ENCODE measurements around the gene FADS6.

FADS6 gene

GRCh38 chr17:74892974-74893911 lies at the start of gene FADS6:
TSS of gene FADS6 (minus strand) at chr17:74893633. CDS start at chr17:74893595, 38 bp downstream.
- Mint-ChIP-seq H3K4me3 (peak within 1 kb of the TSS; percentile 55), H3K27ac (no peak within 1 kb of the TSS), H3K9me3 (no peaks in the 10 kb centered on the region), H3K36me3 (ENCODE audit: low read depth) (no peaks in the 10 kb centered on the region), H3K27me3 (ENCODE audit: low read depth) (peaks cover 48% of the 10 kb centered on the region), H3K4me1 (ENCODE audit: low read depth) (peaks cover 2% of the 10 kb centered on the region)
- DNase-seq (ENCODE audit: low spot score): no peak

DNA sequence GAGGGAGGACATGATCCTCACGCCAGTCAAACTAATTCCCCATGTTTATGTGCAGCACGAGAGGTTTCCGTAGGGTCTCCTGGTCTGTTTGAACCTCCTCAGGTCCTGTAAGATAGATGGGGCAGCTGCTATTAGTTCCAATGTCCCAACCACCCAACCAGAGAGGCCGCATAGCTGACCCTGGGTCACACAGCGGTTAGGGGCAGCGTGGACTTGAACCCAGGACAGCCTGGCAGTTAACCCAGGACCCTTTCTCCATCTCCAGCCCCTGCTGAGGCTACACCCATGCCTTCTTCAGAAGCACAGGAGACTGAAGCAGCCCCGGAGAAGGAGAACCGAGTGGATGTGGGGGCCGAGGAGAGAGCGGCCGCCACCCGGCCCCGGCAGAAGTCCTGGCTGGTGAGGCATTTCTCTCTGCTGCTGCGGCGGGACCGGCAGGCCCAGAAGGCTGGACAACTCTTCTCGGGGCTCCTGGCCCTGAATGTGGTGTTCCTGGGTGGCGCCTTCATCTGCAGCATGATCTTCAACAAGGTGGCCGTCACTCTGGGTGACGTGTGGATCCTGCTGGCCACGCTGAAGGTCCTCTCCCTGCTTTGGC lies 47.8 kb upstream of the FADS6 start:
- no peak overlapping the region for H3K4me3 Mint-ChIP-seq
- H3K9me3 Mint-ChIP-seq: no peaks in the 10 kb centered on the region
- H3K36me3 Mint-ChIP-seq (ENCODE audit: low read depth): no peaks in the 10 kb centered on the region
- peaks cover 37% of the 10 kb centered on the region for H3K27me3 Mint-ChIP-seq (ENCODE audit: low read depth)
- H3K27ac Mint-ChIP-seq: no peak overlapping the region
- peaks cover 1% of the 10 kb centered on the region for H3K4me1 Mint-ChIP-seq (ENCODE audit: low read depth)
- DNase-seq (ENCODE audit: low spot score): no peak

DNA sequence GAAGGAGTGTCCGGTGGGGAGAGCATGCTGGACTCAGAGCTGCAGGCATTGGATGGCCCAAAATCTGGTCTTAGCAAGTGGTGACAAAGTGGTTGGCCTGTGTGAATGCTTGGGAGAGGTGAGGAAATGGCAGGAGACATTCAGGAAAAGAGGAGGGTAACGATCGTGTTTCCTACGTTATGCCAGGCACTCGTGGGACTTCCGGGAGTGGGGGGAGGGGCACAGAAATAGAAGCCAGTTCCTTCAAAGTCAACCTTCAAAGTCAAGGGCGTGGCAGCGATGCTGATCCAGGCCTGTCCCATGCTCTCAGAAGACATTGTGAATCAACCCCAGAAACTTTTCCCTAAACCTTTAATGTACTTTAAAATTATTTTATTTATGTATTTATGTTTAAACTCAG lies 46.1 kb upstream of the FADS6 start:
- H3K27ac Mint-ChIP-seq: no peak overlapping the region
- DNase-seq (ENCODE audit: low spot score): no peak
- H3K4me1 Mint-ChIP-seq (ENCODE audit: low read depth): peaks cover 1% of the 10 kb centered on the region
- H3K4me3 Mint-ChIP-seq: no peak overlapping the region
- H3K9me3 Mint-ChIP-seq: no peaks in the 10 kb centered on the region
- no peaks in the 10 kb centered on the region for H3K36me3 Mint-ChIP-seq (ENCODE audit: low read depth)
- H3K27me3 Mint-ChIP-seq (ENCODE audit: low read depth): peaks cover 38% of the 10 kb centered on the region

DNA sequence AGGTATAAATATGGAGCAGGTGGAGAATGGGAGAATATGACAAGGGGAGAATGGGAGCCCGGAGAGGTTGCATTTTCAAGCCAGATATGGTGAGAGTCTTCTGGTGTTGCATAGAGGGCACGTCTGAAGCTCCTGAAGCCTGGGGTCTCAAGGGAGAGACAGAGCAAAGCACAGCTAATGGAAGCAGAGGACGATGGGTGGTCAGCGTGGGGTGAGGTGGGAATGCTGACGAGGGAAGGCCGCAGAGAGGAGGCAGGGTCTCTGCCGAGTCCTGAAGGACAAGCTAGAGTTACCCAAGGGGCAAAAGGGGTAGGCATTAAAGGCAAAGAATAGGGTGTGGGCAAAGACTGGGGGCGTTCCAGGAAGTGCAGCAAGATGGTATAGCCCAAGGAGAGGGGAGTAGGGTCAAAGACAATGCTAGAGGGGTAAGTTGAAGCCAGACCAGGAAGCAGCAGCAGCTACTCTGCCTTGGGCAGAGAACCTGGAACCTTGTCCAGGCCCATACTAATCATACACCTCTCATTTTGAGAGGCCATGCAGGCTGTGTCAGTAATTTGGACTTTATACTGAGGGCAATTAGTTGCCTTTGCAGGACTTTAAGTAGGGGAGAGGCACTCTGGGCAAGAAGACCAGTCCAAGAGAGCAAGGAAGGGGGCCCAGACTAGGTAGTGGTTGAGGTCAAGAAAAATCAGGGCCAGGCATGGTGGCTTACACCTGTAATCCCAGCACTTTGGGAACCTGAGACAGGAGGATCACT lies 44.9 kb upstream of the FADS6 start:
- no peaks in the 10 kb centered on the region for H3K9me3 Mint-ChIP-seq
- H3K27ac Mint-ChIP-seq: no peak overlapping the region
- no peak for DNase-seq (ENCODE audit: low spot score)
- no peaks in the 10 kb centered on the region for H3K36me3 Mint-ChIP-seq (ENCODE audit: low read depth)
- H3K4me3 Mint-ChIP-seq: no peak overlapping the region
- peaks cover 44% of the 10 kb centered on the region for H3K27me3 Mint-ChIP-seq (ENCODE audit: low read depth)
- peaks cover 1% of the 10 kb centered on the region for H3K4me1 Mint-ChIP-seq (ENCODE audit: low read depth)

GRCh38 chr17:74937064-74938051 lies 43.9 kb upstream of the FADS6 start:
- Mint-ChIP-seq H3K4me3 (no peak overlapping the region), H3K36me3 (ENCODE audit: low read depth) (no peaks in the 10 kb centered on the region), H3K27ac (no peak overlapping the region), H3K27me3 (ENCODE audit: low read depth) (peaks cover 54% of the 10 kb centered on the region), H3K9me3 (no peaks in the 10 kb centered on the region), H3K4me1 (ENCODE audit: low read depth) (peaks cover 1% of the 10 kb centered on the region)
- no peak for DNase-seq (ENCODE audit: low spot score)

DNA sequence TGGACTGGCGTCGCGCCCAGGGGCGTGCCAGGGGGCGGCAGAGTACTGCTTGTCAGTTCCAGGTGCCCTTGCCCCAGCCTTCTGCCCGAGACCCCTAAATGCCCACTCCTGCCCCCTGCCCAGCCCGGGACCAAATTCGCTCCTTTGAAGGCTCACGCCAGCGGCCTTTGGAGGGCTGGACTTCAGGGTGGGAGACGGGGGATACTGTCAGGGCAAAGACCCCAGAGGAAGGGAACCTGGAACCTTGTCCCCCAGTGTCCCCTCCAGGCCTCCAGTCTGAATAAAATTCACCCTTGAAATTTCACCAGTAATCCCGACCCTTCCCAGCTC lies 43.0 kb upstream of the FADS6 start:
- peaks cover 62% of the 10 kb centered on the region for H3K27me3 Mint-ChIP-seq (ENCODE audit: low read depth)
- no peak overlapping the region for H3K4me3 Mint-ChIP-seq
- no peaks in the 10 kb centered on the region for H3K36me3 Mint-ChIP-seq (ENCODE audit: low read depth)
- peaks cover 1% of the 10 kb centered on the region for H3K4me1 Mint-ChIP-seq (ENCODE audit: low read depth)
- no peaks in the 10 kb centered on the region for H3K9me3 Mint-ChIP-seq
- no peak overlapping the region for H3K27ac Mint-ChIP-seq
- no peak for DNase-seq (ENCODE audit: low spot score)

- Mint-ChIP-seq H3K4me3 (no peak within 1 kb of the TSS), H3K9me3 (no peaks in the 10 kb centered on the region), H3K36me3 (ENCODE audit: low read depth) (no peaks in the 10 kb centered on the region)
These were observed 42.4 kb upstream of the FADS6 start, which contains the start of gene OTOP3 for GRCh38 chr17:74935585-74936469. TSS of gene OTOP3 (plus strand) at chr17:74935898. CDS start at chr17:74935922, 24 bp downstream.

DNA sequence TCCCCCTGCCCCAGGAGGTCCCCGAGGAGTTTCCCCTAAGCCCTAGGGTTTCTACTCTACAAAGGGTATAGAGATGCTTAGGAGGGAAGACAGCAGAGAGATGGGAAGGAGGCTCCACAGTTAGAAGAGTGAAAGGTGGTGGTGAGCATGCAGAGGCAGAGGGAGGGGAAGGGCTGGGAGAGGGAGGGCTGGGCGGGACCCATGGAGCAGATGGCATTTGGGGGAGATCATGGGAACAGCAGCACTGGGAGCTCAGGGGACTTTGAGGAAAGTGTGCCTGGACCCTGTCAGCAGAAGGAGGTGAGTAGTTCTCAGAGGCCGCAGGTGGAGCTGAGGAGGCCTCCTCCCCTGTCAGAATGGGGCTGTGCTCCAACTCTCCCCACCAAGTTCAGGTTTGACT lies 41.6 kb upstream of the FADS6 start:
- Mint-ChIP-seq H3K9me3 (no peaks in the 10 kb centered on the region), H3K4me3 (no peak overlapping the region), H3K27me3 (ENCODE audit: low read depth) (peaks cover 68% of the 10 kb centered on the region), H3K27ac (no peak overlapping the region), H3K4me1 (ENCODE audit: low read depth) (peaks cover 4% of the 10 kb centered on the region), H3K36me3 (ENCODE audit: low read depth) (no peaks in the 10 kb centered on the region)
- no peak for DNase-seq (ENCODE audit: low spot score)

More at GRCh38 chr17:74935585-74936469, 42.4 kb upstream of the FADS6 start, which contains the start of gene OTOP3:
- Mint-ChIP-seq H3K4me1 (ENCODE audit: low read depth) (peaks cover 4% of the 10 kb centered on the region), H3K27ac (no peak within 1 kb of the TSS), H3K27me3 (ENCODE audit: low read depth) (peaks cover 68% of the 10 kb centered on the region)
- DNase-seq (ENCODE audit: low spot score): no peak

DNA sequence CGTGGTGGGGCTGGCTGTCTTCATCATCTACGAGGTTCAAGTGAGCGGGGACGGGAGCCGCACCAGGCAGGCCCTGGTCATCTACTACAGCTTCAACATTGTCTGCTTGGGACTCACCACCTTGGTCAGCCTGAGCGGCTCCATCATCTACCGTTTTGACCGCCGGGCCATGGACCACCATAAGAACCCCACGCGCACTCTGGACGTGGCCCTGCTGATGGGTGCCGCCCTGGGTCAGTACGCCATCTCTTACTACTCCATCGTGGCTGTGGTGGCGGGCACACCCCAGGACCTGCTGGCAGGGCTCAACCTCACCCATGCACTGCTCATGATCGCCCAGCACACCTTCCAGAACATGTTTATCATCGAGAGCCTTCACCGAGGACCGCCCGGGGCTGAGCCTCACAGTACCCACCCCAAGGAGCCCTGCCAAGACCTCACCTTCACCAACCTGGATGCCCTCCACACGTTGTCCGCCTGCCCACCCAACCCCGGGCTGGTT lies 37.2 kb upstream of the FADS6 start:
- Mint-ChIP-seq H3K4me3 (no peak overlapping the region), H3K4me1 (ENCODE audit: low read depth) (peaks cover 3% of the 10 kb centered on the region), H3K36me3 (ENCODE audit: low read depth) (no peaks in the 10 kb centered on the region), H3K27ac (no peak overlapping the region), H3K9me3 (no peaks in the 10 kb centered on the region), H3K27me3 (ENCODE audit: low read depth) (peaks cover 70% of the 10 kb centered on the region)
- no peak for DNase-seq (ENCODE audit: low spot score)

DNA sequence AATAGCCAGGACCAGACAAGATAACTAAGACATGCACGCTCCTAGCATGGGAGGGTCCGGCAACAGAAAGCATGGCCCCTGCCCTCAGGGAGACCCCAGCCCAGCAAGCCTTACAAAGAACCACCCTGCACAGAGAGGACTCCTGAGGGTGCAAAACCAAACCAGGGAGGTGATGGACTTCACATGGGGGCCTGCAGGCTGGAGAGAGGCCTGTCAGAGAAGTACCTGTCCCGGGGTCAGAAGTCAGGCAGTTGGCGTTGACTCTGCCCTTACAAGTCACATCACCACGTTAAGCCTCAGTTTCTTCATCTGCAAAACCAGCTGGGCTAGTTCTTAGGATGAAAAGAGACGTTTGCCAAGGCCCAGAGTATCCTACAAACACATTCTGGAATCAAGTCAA lies 35.4 kb upstream of the FADS6 start:
- Mint-ChIP-seq H3K27ac (no peak overlapping the region), H3K4me3 (no peak overlapping the region), H3K27me3 (ENCODE audit: low read depth) (peaks cover 72% of the 10 kb centered on the region), H3K4me1 (ENCODE audit: low read depth) (peaks cover 5% of the 10 kb centered on the region), H3K9me3 (no peaks in the 10 kb centered on the region), H3K36me3 (ENCODE audit: low read depth) (no peaks in the 10 kb centered on the region)
- no peak for DNase-seq (ENCODE audit: low spot score)

DNA sequence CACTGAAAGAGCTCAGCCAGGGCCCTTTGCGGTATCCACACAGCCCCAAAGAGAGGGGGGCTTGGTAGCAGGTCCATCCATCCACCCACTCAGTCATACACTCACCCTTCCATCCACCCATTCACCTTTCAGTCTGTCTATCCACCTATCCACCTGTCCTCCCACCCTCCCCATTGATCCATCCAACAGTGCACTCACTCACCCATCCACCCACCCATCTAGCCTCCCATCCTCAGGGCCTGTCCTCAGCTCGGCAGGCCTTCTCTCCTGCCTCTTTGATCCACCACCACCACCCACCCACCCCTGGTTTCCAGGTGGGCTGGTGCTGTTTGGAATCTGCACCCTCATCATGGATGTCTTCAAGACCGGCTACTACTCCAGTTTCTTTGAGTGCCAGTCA lies 31.8 kb upstream of the FADS6 start:
- Mint-ChIP-seq H3K36me3 (ENCODE audit: low read depth) (no peaks in the 10 kb centered on the region), H3K27ac (no peak overlapping the region), H3K9me3 (no peaks in the 10 kb centered on the region), H3K4me3 (no peak overlapping the region), H3K4me1 (ENCODE audit: low read depth) (peaks cover 3% of the 10 kb centered on the region), H3K27me3 (ENCODE audit: low read depth) (peaks cover 64% of the 10 kb centered on the region)
- no peak for DNase-seq (ENCODE audit: low spot score)

DNA sequence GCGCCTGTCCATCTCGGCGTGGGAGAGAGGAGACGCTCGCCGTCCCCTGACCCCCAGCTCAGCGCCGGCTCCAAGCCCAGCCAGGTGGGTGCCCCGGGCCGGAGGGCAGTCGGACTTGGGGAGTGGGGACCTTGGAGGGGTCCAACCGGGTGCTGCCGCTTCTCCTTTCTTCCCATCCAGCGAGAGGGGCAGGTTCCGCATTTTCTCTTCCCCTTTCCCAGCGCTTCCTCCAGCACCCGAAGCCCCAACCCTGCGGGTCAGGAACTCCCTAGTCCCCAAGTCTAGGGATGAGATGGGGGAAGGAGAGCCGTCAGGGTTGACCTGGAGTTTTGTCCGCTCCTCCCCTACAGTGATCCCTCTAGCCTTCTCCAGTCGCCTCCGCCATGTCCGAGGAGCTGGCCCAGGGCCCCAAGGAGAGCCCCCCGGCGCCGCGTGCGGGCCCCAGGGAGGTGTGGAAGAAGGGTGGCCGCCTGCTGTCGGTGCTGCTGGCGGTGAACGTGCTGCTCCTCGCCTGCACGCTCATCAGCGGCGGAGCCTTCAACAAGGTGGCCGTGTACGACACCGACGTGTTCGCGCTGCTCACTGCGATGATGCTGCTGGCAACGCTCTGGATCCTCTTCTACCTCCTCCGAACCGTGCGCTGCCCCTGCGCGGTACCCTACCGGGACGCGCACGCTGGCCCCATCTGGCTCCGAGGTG lies 31.0 kb upstream of the FADS6 start, which contains the start of gene OTOP2:
OTOP2 (plus strand) TSS at position 24 of the 699 bp plus-strand sequence; CDS start at position 384, 360 bp downstream.
- H3K4me3 Mint-ChIP-seq: peak within 1 kb of the TSS; percentile 18
- DNase-seq (ENCODE audit: low spot score): no peak
- H3K9me3 Mint-ChIP-seq: no peaks in the 10 kb centered on the region
- peaks cover 64% of the 10 kb centered on the region for H3K27me3 Mint-ChIP-seq (ENCODE audit: low read depth)
- H3K4me1 Mint-ChIP-seq (ENCODE audit: low read depth): peaks cover 3% of the 10 kb centered on the region
- no peak within 1 kb of the TSS for H3K27ac Mint-ChIP-seq
- H3K36me3 Mint-ChIP-seq (ENCODE audit: low read depth): no peaks in the 10 kb centered on the region

All from T-helper 2 cell treated with Interferon-gamma antibody and Interleukin-4, amounts not matched to agents 5 μg/mL and 100 μg/mL, for 36 hours (primary cell).